Panc1 (cell line): Measurements from ENCODE around the gene KRT2. TPM values are rescaled to one million over a fixed set of nuclear protein-coding genes. Genes with fewer than 3 reads are reported as not detected.

Experiments used
- ATAC-seq: fragments of 200-7000 bp; cut with Tn5 transposase; 2 replicates; pipeline ENCODE4 v1.9.1; 2020; ENCODE audit warnings: mild to moderate bottlenecking, moderate library complexity
- BruUV-seq: library from RNA; stranded (reverse); fragments of 400-500 nt; replicated peaks from 2 replicates; lab custom pipeline; 2021; lab: Mats Ljungman, UMichigan
- CTCF ChIA-PET: fragments of 300-600 bp; sonication (Branson Sonifier 250); formaldehyde crosslinking; loops from one replicate; lab custom pipeline; 2022; ENCODE audit warnings: antibody characterized with exemption; lab: Charles Lee
- POLR2A ChIA-PET: fragments of 300-600 bp; sonication (Branson Sonifier 250); formaldehyde crosslinking; loops from one replicate; lab custom pipeline; 2022; ENCODE audit warnings: antibody characterized with exemption; lab: Charles Lee
- DNase-seq: peaks from one replicate; pipeline ENCODE4 v3.0.0-alpha.2; 2010; ENCODE audit warnings: low read depth, low spot score
- H3K27ac ChIP-seq: 2 replicates; pipeline ENCODE4 v1.5.1; 2011; ENCODE audit warnings: mild to moderate bottlenecking, low read length, inconsistent platforms
- H3K27me3 ChIP-seq: fragments of 200-500 bp; sonication (Bioruptor generic); 2 replicates; pipeline ENCODE4 v1.6.0; 2014; ENCODE audit warnings: low read length, inconsistent platforms; ENCODE audit not compliant: control insufficient read depth, insufficient read depth
- H3K36me3 ChIP-seq: fragments of 200-500 bp; sonication (Bioruptor generic); 2 replicates; pipeline ENCODE4 v1.5.1; 2014; ENCODE audit warnings: inconsistent platforms, mild to moderate bottlenecking, low read length, moderate library complexity; ENCODE audit not compliant: control insufficient read depth, insufficient read depth
- H3K4me1 ChIP-seq: 2 replicates; pipeline ENCODE4 v1.5.1; 2011; ENCODE audit warnings: inconsistent platforms, mild to moderate bottlenecking, low read length, moderate library complexity; ENCODE audit not compliant: control insufficient read depth, insufficient read depth
- H3K4me3 ChIP-seq, 2 experiments: 2 replicates each; pipeline ENCODE4 v1.5.1; 2011 to 2012; ENCODE audit warnings: low read depth in 2 of 2, low read length in 2 of 2, mild to moderate bottlenecking in 2 of 2, inconsistent platforms in 1 of 2, moderate library complexity in 1 of 2
- H3K9me3 ChIP-seq: fragments of 200-500 bp; sonication (Bioruptor generic); 2 replicates; pipeline ENCODE4 v1.5.1; 2014; ENCODE audit warnings: low read depth, mild to moderate bottlenecking, inconsistent platforms, low read length, moderate library complexity; ENCODE audit not compliant: control insufficient read depth, insufficient read depth
- POLR2AphosphoS5 ChIP-seq: IDR thresholded peaks from 2 replicates; pipeline ENCODE4 v1.6.1; 2012; ENCODE audit warnings: mild to moderate bottlenecking, low read depth, low read length, moderate library complexity
- SIN3A ChIP-seq: IDR thresholded peaks from 2 replicates; pipeline ENCODE4 v1.6.1; 2012; ENCODE audit warnings: low read depth, mild to moderate bottlenecking, low read length, moderate library complexity, borderline replicate concordance; ENCODE audit not compliant: insufficient read depth
- TCF7L2 ChIP-seq: IDR thresholded peaks from 2 replicates; pipeline ENCODE4 v1.6.1; 2011; ENCODE audit warnings: mild to moderate bottlenecking, low read depth, low read length, inconsistent platforms
- in situ Hi-C: cut with HindIII; loops from 2 replicates; pipeline ENCODE4 v1.10.0; 2016; ENCODE audit warnings: low sequenced_read_pairs, low pct_unique_long_range_greater_than_20kb
- intact Hi-C: fragments of 100-400 bp; cut with micrococcal nuclease; formaldehyde crosslinking; loops from one replicate; pipeline ENCODE4 v1.10.0; 2022; ENCODE audit not compliant: unreplicated experiment
- total RNA-seq: library from RNA; stranded (reverse); gene quantifications from one replicate; pipeline ENCODE4 v1.2.1, GENCODE V29; 2021; ENCODE audit not compliant: unreplicated experiment
- TF ChIP-seq, protein P1 (sequence below): fragments of 450-650 bp; IDR thresholded peaks from 2 replicates; pipeline ENCODE4 v1.5.1; 2017; ENCODE audit warnings: mild to moderate bottlenecking
- TF ChIP-seq, protein P2 (sequence below), 2 experiments: IDR thresholded peaks; 2 replicates each; pipeline ENCODE4 v1.6.1; 2011 to 2012; ENCODE audit warnings: low read depth in 2 of 2, control low read depth in 1 of 2, low read length in 1 of 2, mild to moderate bottlenecking in 1 of 2, moderate library complexity in 1 of 2; ENCODE audit not compliant: insufficient read depth in 1 of 2

KRT2 gene
- total RNA-seq, 1 experiment from 2014 or later: 0.33 TPM

DNA sequence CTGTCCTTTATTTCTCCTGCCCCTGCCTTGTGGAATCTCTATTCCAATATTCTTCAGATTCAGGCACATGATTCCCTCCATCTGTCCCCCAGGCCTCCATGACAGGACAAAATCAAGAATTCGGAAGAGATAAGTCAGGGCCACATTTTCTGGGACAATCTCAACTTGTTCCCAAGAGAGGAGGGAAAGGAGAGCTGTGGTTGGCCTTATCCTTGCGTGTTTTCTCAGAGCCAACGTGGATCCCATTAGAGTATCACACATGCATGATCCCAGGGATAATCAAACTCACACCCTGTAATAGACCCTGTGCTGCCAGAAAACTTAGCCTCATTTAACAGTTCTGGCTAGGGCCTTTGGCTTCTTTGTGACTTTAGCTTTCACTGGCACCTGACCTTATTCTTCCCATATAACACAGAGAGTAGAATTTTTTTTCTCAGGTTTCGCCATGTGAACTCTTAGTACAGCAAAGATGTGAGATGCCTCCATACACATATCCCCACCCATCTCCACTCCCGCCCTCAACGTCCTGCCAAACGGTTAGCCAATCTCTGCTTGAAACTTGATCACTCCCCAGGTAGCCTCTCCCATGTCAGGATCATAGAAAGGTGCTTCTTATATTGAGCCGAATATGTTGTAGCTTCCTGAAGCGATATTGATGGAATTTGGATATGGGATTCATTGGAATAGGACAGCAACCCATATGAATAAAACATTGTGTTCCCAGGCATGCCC, 34.9 kb upstream of the KRT2 start:
- H3K36me3 ChIP-seq: no peaks in the 10 kb centered on the region
- CTCF ChIA-PET: interaction anchor here (1.2 kb wide), 1 partner anchor 184 kb away, joined by 3 read pairs; no protein-coding TSS in a partner anchor
- no peaks in the 10 kb centered on the region; the same call in 1 of the 2 replicates for H3K4me1 ChIP-seq
- H3K27me3 ChIP-seq: peaks cover 30% of the 10 kb centered on the region
- in situ Hi-C loops: no loop called here
- POLR2A ChIA-PET: interaction anchor here (0.6 kb wide), 1 partner anchor 1807 kb away, joined by 5 read pairs; no protein-coding TSS in a partner anchor
- no peak overlapping the region for H3K27ac ChIP-seq
- TF ChIP-seq TCF7L2 (no peak), SIN3A (no peak)
- TF ChIP-seq, protein P1, sequence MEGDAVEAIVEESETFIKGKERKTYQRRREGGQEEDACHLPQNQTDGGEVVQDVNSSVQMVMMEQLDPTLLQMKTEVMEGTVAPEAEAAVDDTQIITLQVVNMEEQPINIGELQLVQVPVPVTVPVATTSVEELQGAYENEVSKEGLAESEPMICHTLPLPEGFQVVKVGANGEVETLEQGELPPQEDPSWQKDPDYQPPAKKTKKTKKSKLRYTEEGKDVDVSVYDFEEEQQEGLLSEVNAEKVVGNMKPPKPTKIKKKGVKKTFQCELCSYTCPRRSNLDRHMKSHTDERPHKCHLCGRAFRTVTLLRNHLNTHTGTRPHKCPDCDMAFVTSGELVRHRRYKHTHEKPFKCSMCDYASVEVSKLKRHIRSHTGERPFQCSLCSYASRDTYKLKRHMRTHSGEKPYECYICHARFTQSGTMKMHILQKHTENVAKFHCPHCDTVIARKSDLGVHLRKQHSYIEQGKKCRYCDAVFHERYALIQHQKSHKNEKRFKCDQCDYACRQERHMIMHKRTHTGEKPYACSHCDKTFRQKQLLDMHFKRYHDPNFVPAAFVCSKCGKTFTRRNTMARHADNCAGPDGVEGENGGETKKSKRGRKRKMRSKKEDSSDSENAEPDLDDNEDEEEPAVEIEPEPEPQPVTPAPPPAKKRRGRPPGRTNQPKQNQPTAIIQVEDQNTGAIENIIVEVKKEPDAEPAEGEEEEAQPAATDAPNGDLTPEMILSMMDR: no peak
- TF ChIP-seq, protein P2, sequence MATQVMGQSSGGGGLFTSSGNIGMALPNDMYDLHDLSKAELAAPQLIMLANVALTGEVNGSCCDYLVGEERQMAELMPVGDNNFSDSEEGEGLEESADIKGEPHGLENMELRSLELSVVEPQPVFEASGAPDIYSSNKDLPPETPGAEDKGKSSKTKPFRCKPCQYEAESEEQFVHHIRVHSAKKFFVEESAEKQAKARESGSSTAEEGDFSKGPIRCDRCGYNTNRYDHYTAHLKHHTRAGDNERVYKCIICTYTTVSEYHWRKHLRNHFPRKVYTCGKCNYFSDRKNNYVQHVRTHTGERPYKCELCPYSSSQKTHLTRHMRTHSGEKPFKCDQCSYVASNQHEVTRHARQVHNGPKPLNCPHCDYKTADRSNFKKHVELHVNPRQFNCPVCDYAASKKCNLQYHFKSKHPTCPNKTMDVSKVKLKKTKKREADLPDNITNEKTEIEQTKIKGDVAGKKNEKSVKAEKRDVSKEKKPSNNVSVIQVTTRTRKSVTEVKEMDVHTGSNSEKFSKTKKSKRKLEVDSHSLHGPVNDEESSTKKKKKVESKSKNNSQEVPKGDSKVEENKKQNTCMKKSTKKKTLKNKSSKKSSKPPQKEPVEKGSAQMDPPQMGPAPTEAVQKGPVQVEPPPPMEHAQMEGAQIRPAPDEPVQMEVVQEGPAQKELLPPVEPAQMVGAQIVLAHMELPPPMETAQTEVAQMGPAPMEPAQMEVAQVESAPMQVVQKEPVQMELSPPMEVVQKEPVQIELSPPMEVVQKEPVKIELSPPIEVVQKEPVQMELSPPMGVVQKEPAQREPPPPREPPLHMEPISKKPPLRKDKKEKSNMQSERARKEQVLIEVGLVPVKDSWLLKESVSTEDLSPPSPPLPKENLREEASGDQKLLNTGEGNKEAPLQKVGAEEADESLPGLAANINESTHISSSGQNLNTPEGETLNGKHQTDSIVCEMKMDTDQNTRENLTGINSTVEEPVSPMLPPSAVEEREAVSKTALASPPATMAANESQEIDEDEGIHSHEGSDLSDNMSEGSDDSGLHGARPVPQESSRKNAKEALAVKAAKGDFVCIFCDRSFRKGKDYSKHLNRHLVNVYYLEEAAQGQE (IDR thresholded peaks at IDR 0.05; ENCODE audit: insufficient read depth in 1 of 2, low read depth in 2 of 2, low read length in 1 of 2): no peak
- H3K4me3 ChIP-seq: no peak overlapping the region
- H3K9me3 ChIP-seq: no peaks in the 10 kb centered on the region
- no peak for DNase-seq
- intact Hi-C loops: no loop called here
- no TSS peak for BruUV-seq
- no peak for ATAC-seq

DNA sequence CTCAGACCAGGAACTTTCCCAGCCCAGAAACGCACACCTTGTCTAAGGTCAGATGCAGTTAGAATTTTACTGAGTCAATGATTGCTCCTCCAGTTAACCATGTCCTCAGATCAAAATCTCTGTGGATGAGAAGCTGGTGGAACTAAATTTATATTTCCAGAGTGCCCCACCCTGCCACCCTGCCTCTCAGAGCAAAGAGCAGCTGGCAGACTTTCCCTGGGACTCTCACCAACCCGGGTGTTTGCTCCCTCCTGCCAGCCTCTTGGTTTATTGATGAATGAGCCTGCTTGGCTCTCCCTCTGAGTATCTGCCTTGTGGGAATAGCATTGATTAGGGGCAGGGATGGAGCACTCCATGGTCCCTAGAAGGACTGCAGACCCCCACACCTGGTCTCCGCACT, 34.1 kb upstream of the KRT2 start:
- Histone ChIP-seq H3K4me3 (no peak overlapping the region), H3K27me3 (peaks cover 29% of the 10 kb centered on the region), H3K9me3 (no peaks in the 10 kb centered on the region), H3K36me3 (no peaks in the 10 kb centered on the region), H3K27ac (no peak overlapping the region), H3K4me1 (no peaks in the 10 kb centered on the region)
- POLR2A ChIA-PET: no interaction called here
- in situ Hi-C loops: no loop called here
- no peak for DNase-seq
- no TSS peak for BruUV-seq
- no peak for ATAC-seq
- TF ChIP-seq TCF7L2: no peak
- no peak for TF ChIP-seq SIN3A
- TF ChIP-seq, protein P2 (IDR thresholded peaks at IDR 0.05; ENCODE audit: insufficient read depth in 1 of 2, low read depth in 2 of 2, low read length in 1 of 2): no peak
- TF ChIP-seq, protein P1: no peak
- TF ChIP-seq POLR2AphosphoS5: no peak
- CTCF ChIA-PET: no interaction called here
- intact Hi-C loops: no loop called here
